Neural progenitor cell (in vitro differentiated cells): ENCODE data around the gene PRKCE. TPM values are rescaled to one million over a fixed set of nuclear protein-coding genes. Genes with fewer than 3 reads are reported as not detected.

Experiments used
- DNase-seq: peaks from one replicate; pipeline ENCODE4 v3.0.0-alpha.2; 2016; ENCODE audit warnings: low spot score
- H2AFZ ChIP-seq: fragments of 200-600 bp; sonication (generic); replicated peaks from 2 replicates; pipeline ENCODE4 v1.6.1; 2016; ENCODE audit warnings: antibody characterized with exemption
- H3F3A ChIP-seq: fragments of 200-600 bp; sonication (generic); 2 replicates; pipeline ENCODE4 v1.6.1; 2016; ENCODE audit warnings: antibody characterized with exemption, low read depth
- H3K27ac ChIP-seq: fragments of 200-600 bp; sonication (generic); 2 replicates; pipeline ENCODE4 v1.5.1; 2016; ENCODE audit warnings: mild to moderate bottlenecking
- H3K27me3 ChIP-seq: fragments of 200-600 bp; sonication (generic); 2 replicates; pipeline ENCODE4 v1.6.1; 2016; ENCODE audit warnings: mild to moderate bottlenecking, moderate library complexity
- H3K36me3 ChIP-seq: fragments of 200-600 bp; sonication (generic); 2 replicates; pipeline ENCODE4 v1.5.1; 2016
- H3K4me1 ChIP-seq: fragments of 200-600 bp; sonication (generic); 2 replicates; pipeline ENCODE4 v1.6.1; 2016; ENCODE audit warnings: mixed run types
- H3K4me2 ChIP-seq: fragments of 200-600 bp; sonication (generic); 2 replicates; pipeline ENCODE4 v1.6.1; 2016
- H3K4me3 ChIP-seq: fragments of 200-600 bp; sonication (generic); 2 replicates; pipeline ENCODE4 v1.5.1; 2016
- H3K79me2 ChIP-seq: fragments of 200-600 bp; sonication (generic); 2 replicates; pipeline ENCODE4 v1.6.1; 2016; ENCODE audit warnings: low read depth
- H3K9ac ChIP-seq: fragments of 200-600 bp; sonication (generic); 2 replicates; pipeline ENCODE4 v1.6.1; 2016
- H3K9me3 ChIP-seq: fragments of 200-600 bp; sonication (generic); 2 replicates; pipeline ENCODE4 v1.5.1; 2016; ENCODE audit warnings: low read depth
- H4K20me1 ChIP-seq: fragments of 200-600 bp; sonication (generic); 2 replicates; pipeline ENCODE4 v1.6.1; 2016; ENCODE audit warnings: low read depth
- H3K27ac Mint-ChIP-seq: 3 replicates; pipeline ENCODE4 v1.8.0; 2021; ENCODE audit warnings: mixed read lengths
- H3K27me3 Mint-ChIP-seq: 2 replicates; pipeline ENCODE4 v1.8.0; 2022; ENCODE audit warnings: low read depth, mild to moderate bottlenecking, inconsistent platforms, moderate library complexity, mixed read lengths; ENCODE audit not compliant: insufficient read depth
- H3K36me3 Mint-ChIP-seq: 3 replicates; pipeline ENCODE4 v1.8.0; 2021; ENCODE audit warnings: mixed read lengths
- H3K4me1 Mint-ChIP-seq: 3 replicates; pipeline ENCODE4 v1.8.0; 2021; ENCODE audit warnings: mixed read lengths
- H3K4me3 Mint-ChIP-seq: 3 replicates; pipeline ENCODE4 v1.8.0; 2021; ENCODE audit warnings: mild to moderate bottlenecking, moderate library complexity, mixed read lengths
- H3K9me3 Mint-ChIP-seq: 3 replicates; pipeline ENCODE4 v1.8.0; 2020; ENCODE audit warnings: mixed read lengths
- CTCF ChIP-seq: fragments of 200-600 bp; sonication (generic); IDR thresholded peaks from 2 replicates; pipeline ENCODE4 v1.5.1; 2017; ENCODE audit warnings: antibody characterized with exemption, mild to moderate bottlenecking
- EZH2 ChIP-seq: fragments of 200-600 bp; sonication (generic); IDR thresholded peaks from 2 replicates; pipeline ENCODE4 v1.6.1; 2017; ENCODE audit warnings: antibody characterized with exemption, mild to moderate bottlenecking, moderate library complexity
- EZH2phosphoT487 ChIP-seq: fragments of 200-600 bp; sonication (generic); IDR thresholded peaks from 2 replicates; pipeline ENCODE4 v1.6.1; 2017; ENCODE audit warnings: antibody characterized with exemption
- total RNA-seq: library from RNA; depleted of rRNA; stranded (reverse); fragments of >200 nt; gene quantifications from 2 replicates; pipeline ENCODE4 v1.2.3, GENCODE V29; 2015; ENCODE audit warnings: low replicate concordance

PRKCE gene
- total RNA-seq, 1 donor from 2014 or later = 4.1 TPM

GRCh38 chr2:45725731-45726130 is 74.3 kb downstream of the PRKCE start:
- no peak for DNase-seq
- no peaks in the 10 kb centered on the region for H4K20me1 ChIP-seq
- H3K4me2 ChIP-seq = no peak overlapping the region
- H3K4me3 ChIP-seq = no peak overlapping the region
- H3F3A ChIP-seq = no peaks in the 10 kb centered on the region
- no peaks in the 10 kb centered on the region for H3K9me3 ChIP-seq
- no peaks in the 10 kb centered on the region for H3K36me3 Mint-ChIP-seq
- H3K27ac Mint-ChIP-seq = no peak overlapping the region
- peaks cover 5% of the 10 kb centered on the region for H3K27me3 Mint-ChIP-seq
- peaks cover 16% of the 10 kb centered on the region for H3K4me1 Mint-ChIP-seq
- H3K4me3 Mint-ChIP-seq = no peak overlapping the region
- H3K27me3 ChIP-seq = no peaks in the 10 kb centered on the region
- H3K79me2 ChIP-seq = no peaks in the 10 kb centered on the region
- H3K4me1 ChIP-seq = no peaks in the 10 kb centered on the region
- no peak overlapping the region for H3K27ac ChIP-seq
- no peaks in the 10 kb centered on the region for H3K36me3 ChIP-seq
- no peak overlapping the region for H2AFZ ChIP-seq
- no peak for TF ChIP-seq CTCF
- TF ChIP-seq EZH2 = no peak
- no peak for TF ChIP-seq EZH2phosphoT487
- H3K9ac ChIP-seq = no peak overlapping the region
- no peaks in the 10 kb centered on the region for H3K9me3 Mint-ChIP-seq

- no peak overlapping the region for H3K4me3 ChIP-seq
- no peaks in the 10 kb centered on the region for H4K20me1 ChIP-seq
- H3K4me1 Mint-ChIP-seq = peaks cover 16% of the 10 kb centered on the region
- H2AFZ ChIP-seq = no peak overlapping the region
- no peaks in the 10 kb centered on the region for H3K27me3 ChIP-seq
- H3K9me3 Mint-ChIP-seq = no peaks in the 10 kb centered on the region
- H3K36me3 Mint-ChIP-seq = no peaks in the 10 kb centered on the region
- no peaks in the 10 kb centered on the region for H3K36me3 ChIP-seq
- no peaks in the 10 kb centered on the region for H3K9me3 ChIP-seq
- H3K4me3 Mint-ChIP-seq = no peak overlapping the region
- no peaks in the 10 kb centered on the region for H3K4me1 ChIP-seq
- no peak overlapping the region for H3K9ac ChIP-seq
- no peaks in the 10 kb centered on the region for H3K79me2 ChIP-seq
- no peak overlapping the region for H3K4me2 ChIP-seq
- no peaks in the 10 kb centered on the region for H3F3A ChIP-seq
- TF ChIP-seq EZH2phosphoT487 (no peak), CTCF (no peak), EZH2 (no peak)
- no peak overlapping the region for H3K27ac Mint-ChIP-seq
- peaks cover 5% of the 10 kb centered on the region for H3K27me3 Mint-ChIP-seq
- no peak overlapping the region for H3K27ac ChIP-seq
- no peak for DNase-seq
Measured at GRCh38 chr2:45726188-45726587, 74.7 kb downstream of the PRKCE start.

- H3K9ac ChIP-seq = no peak overlapping the region
Measured at GRCh38 chr2:45728458-45728942, 77.0 kb downstream of the PRKCE start.

More at GRCh38 chr2:45728458-45728942, 77.0 kb downstream of the PRKCE start:
- Histone ChIP-seq H3K4me1 (no peaks in the 10 kb centered on the region), H3K4me3 (no peak overlapping the region), H3F3A (no peaks in the 10 kb centered on the region), H2AFZ (no peak overlapping the region), H3K36me3 (no peaks in the 10 kb centered on the region), H3K27ac (no peak overlapping the region), H3K27me3 (no peaks in the 10 kb centered on the region), H3K4me2 (no peak overlapping the region), H3K79me2 (no peaks in the 10 kb centered on the region), H3K9me3 (no peaks in the 10 kb centered on the region), H4K20me1 (no peaks in the 10 kb centered on the region)
- Mint-ChIP-seq H3K27me3 (peaks cover 7% of the 10 kb centered on the region), H3K4me3 (no peak overlapping the region), H3K4me1 (peaks cover 13% of the 10 kb centered on the region), H3K27ac (no peak overlapping the region), H3K36me3 (no peaks in the 10 kb centered on the region), H3K9me3 (no peaks in the 10 kb centered on the region)
- no peak for DNase-seq
- TF ChIP-seq CTCF (no peak), EZH2phosphoT487 (no peak), EZH2 (no peak)
